Right lobe of liver (tissue), 6 donors: Measurements from ENCODE around the gene MAP3K20. TPM values are rescaled to one million over a fixed set of nuclear protein-coding genes. Genes with fewer than 3 reads are reported as not detected.

Source experiments
- ATAC-seq, 4 donors: fragments of 200-7000 bp; cut with Tn5 transposase; one replicate each; pipeline ENCODE4 v1.9.1; 2020; ENCODE audit warnings: mild to moderate bottlenecking in 4 of 4, moderate library complexity in 4 of 4
- DNase-seq, 3 donors: peaks; one replicate each; pipeline ENCODE4 v3.0.0-alpha.2; 2020
- H3K27ac ChIP-seq, 3 donors: fragments of 200-600 bp; one replicate each; pipeline ENCODE4 v1.8.0; 2022
- H3K27me3 ChIP-seq, 2 donors: fragments of 200-600 bp; one replicate each; pipeline ENCODE4 v1.8.0; 2022
- H3K36me3 ChIP-seq, 4 donors: fragments of 200-600 bp; sonication (generic) in 1 of 4; one replicate each; pipeline versions ENCODE4 v1.5.1 to v1.8.0; 2017 to 2022; ENCODE audit warnings: control low read depth in 1 of 4
- H3K4me1 ChIP-seq, 4 donors: fragments of 200-600 bp; sonication (generic) in 1 of 4; one replicate each; pipeline versions ENCODE4 v1.5.1 to v1.8.0; 2017 to 2022; ENCODE audit warnings: control low read depth in 1 of 4
- H3K4me3 ChIP-seq, 3 donors: fragments of 200-600 bp; one replicate each; pipeline ENCODE4 v1.8.0; 2022
- H3K9me3 ChIP-seq, 4 donors: fragments of 200-600 bp; sonication (generic) in 1 of 4; one replicate each; pipeline versions ENCODE4 v1.5.1 to v1.8.0; 2017 to 2022; ENCODE audit warnings: control low read depth in 1 of 4
- POLR2A ChIP-seq: fragments of 450-650 bp; IDR thresholded peaks from one replicate; pipeline ENCODE4 v1.6.1; 2017; ENCODE audit warnings: antibody characterized with exemption, mild to moderate bottlenecking
- WGBS: methylation state at CpG from one replicate; pipeline ENCODE4 v1.1.6; 2018; ENCODE audit warnings: low coverage, low lambda C conversion rate; ENCODE audit not compliant: insufficient coverage; ENCODE audit errors: missing lambda C conversion rate; 5-methylcytosine and 5-hydroxymethylcytosine counted together
- intact Hi-C, 2 donors: fragments of 100-400 bp; cut with DNase I; formaldehyde crosslinking; loops; one replicate each; pipeline versions ENCODE4 v1.11.2 to v1.14.1; 2022
- total RNA-seq, 6 experiments: library from RNA; depleted of rRNA in 2 of 6; stranded (reverse); fragments of >200 nt in 2 of 6; fragmentation: NEBNext Ultra II Directional in 3 of 6; extraction: Animal tissue kit (Norgen Biotek cat#: 25700) in 3 of 6; gene quantifications; one replicate each; pipeline versions ENCODE4 v1.1.0 to v1.2.4, GENCODE V29; 2016 to 2023
- TF ChIP-seq, protein P1 (sequence below), 4 donors: fragments of 200-600 bp in 3 of 4; fragments of 450-650 bp in 1 of 4; IDR thresholded peaks; one replicate each; pipeline versions ENCODE4 v1.5.1 to v1.8.0; 2016 to 2022; ENCODE audit warnings: antibody characterized with exemption in 4 of 4, mild to moderate bottlenecking in 2 of 4
- donor health status: DM: no; HTN: yes; CAD: no.
- donor health status: DM: no; HTN: no; CAD: no.
- donor health status: DM: no; HTN: no; CAD: no.
- donor health status: DM: no; HTN: yes; CAD: no.
- donor health status: DM: no; HTN: yes; CAD: no.

MAP3K20 gene
- total RNA-seq, 6 experiments from 2014 or later: 16.0 to 36.8 (median 22.0) TPM

DNA sequence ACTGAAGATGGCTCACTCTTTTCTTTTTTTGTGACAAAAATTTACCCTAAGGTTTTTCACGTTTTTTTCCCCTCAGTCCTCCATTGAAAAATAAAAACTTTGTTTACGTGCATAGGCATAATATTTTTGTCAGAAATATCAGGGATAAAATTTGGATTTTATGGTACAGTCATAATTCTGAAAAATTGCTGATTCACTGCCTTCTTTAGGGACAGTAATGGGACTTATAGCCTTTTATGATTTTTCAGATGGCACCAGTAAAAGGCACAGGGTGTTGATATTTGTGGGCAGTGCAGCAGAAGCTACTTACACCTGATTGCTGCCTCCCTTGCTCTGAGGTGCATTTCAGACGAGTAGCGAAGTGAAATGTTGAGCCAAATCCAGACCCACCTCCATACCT is 139.7 kb downstream of the MAP3K20 start:
- ATAC-seq (no peak), DNase-seq (no peak)
- Histone ChIP-seq H3K27me3 (no peaks in the 10 kb centered on the region), H3K9me3 (no peaks in the 10 kb centered on the region), H3K4me1 (peaks cover 0 to 7% (median 0%) of the 10 kb centered on the region in 4 donors), H3K27ac (peak overlapping the region in 1 of 3 donors; percentile 38), H3K4me3 (no peak overlapping the region), H3K36me3 (peaks cover 0 to 3% (median 0%) of the 10 kb centered on the region in 4 donors)
- intact Hi-C loops: no loop called here
- TF ChIP-seq, protein P1, sequence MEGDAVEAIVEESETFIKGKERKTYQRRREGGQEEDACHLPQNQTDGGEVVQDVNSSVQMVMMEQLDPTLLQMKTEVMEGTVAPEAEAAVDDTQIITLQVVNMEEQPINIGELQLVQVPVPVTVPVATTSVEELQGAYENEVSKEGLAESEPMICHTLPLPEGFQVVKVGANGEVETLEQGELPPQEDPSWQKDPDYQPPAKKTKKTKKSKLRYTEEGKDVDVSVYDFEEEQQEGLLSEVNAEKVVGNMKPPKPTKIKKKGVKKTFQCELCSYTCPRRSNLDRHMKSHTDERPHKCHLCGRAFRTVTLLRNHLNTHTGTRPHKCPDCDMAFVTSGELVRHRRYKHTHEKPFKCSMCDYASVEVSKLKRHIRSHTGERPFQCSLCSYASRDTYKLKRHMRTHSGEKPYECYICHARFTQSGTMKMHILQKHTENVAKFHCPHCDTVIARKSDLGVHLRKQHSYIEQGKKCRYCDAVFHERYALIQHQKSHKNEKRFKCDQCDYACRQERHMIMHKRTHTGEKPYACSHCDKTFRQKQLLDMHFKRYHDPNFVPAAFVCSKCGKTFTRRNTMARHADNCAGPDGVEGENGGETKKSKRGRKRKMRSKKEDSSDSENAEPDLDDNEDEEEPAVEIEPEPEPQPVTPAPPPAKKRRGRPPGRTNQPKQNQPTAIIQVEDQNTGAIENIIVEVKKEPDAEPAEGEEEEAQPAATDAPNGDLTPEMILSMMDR (IDR thresholded peaks at IDR 0.05): no peak
- no peak for TF ChIP-seq POLR2A
- 98% methylated on average over 4 of the region's 4 CpGs for WGBS

DNA sequence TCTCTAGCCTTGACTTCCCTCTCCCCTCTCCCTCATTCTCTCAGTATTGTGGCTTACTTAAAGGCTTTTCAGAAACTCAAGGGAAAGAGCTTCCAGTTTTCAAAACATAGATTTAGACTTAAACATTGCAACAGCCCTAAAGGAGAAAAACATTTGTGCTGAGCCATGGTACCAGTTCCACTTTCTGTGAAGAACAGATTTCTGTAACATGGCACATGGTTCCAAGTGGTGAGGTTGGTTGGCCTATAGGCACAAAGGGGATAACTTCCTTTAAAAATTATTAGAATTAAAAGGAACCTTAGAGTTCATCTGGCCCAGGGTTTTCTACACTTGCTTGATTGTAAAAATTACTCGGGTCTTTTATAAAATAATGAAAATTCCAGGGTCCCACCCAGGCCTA is 140.4 kb downstream of the MAP3K20 start:
- Histone ChIP-seq H3K27ac (no peak overlapping the region), H3K4me3 (no peak overlapping the region), H3K36me3 (peaks cover 0 to 3% (median 0%) of the 10 kb centered on the region in 4 donors), H3K27me3 (no peaks in the 10 kb centered on the region), H3K9me3 (no peaks in the 10 kb centered on the region), H3K4me1 (no peaks in the 10 kb centered on the region)
- intact Hi-C loops: no loop called here
- DNase-seq: no peak
- TF ChIP-seq, protein P1 (IDR thresholded peaks at IDR 0.05): no peak
- no peak for ATAC-seq
- 94% methylated on average over 1 of the region's 1 CpG for WGBS

DNA sequence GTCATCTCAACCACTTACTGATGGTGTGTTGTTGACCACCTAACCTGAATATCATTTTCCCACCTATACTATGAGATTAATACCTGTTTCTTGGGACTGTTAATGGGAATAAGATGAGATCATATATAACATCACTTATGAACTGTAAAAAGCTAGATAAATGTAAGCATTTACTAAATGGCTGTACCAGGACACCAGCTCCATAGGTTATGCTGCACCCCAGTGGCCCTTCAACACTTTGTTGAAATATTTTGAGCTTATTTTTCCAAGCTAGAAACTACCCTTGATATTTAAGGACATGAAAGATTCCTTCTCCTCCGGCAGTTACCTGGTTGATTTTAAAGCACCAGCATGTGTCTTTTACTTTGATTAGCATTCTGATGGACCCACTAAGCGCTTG is 141.0 kb downstream of the MAP3K20 start:
- Histone ChIP-seq H3K36me3 (peaks cover 0 to 3% (median 0%) of the 10 kb centered on the region in 4 donors), H3K9me3 (no peaks in the 10 kb centered on the region), H3K27me3 (no peaks in the 10 kb centered on the region), H3K4me3 (no peak overlapping the region), H3K27ac (no peak overlapping the region), H3K4me1 (no peaks in the 10 kb centered on the region)
- TF ChIP-seq, protein P1 (IDR thresholded peaks at IDR 0.05): no peak
- no peak for TF ChIP-seq POLR2A
- 60% methylated on average over 2 of the region's 2 CpGs for WGBS
- intact Hi-C loops: no loop called here
- ATAC-seq (no peak), DNase-seq (no peak)

DNA sequence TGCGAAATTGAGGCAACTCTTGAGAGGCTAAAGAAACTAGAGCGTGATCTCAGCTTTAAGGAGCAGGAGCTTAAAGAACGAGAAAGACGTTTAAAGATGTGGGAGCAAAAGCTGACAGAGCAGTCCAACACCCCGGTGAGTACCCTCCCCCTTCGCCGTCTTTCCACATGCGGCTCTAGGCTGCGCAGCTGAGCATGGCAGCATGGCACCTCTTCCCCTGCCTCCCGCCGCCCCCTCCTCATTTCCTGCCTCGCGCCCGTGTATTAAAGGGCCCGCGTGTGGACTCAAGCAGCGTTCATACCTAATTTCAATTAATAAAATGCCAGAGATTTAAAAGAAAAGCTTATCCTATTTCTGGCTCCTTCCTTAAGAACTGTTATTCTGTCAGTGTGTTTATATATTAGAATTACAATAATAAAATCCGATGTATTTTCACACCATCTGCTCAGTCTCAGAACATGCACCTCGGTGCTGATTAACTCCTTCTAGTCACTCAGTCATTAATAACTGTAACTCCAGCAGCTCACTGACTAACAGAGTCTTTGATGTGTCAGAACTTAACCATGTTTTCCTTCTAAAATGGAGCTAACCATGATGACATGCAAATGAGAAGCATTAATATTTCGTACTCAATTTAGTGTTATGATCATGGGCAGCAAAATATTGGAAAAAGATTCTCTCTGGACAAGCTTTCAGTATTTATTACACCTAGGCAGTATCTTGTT is 141.6 kb downstream of the MAP3K20 start:
- no peak for ATAC-seq
- intact Hi-C loops: no loop called here

More for the DNA sequence above, 141.6 kb downstream of the MAP3K20 start:
- no peaks in the 10 kb centered on the region for H3K4me1 ChIP-seq
- no peak overlapping the region for H3K27ac ChIP-seq
- no peaks in the 10 kb centered on the region for H3K27me3 ChIP-seq
- DNase-seq: no peak
- H3K9me3 ChIP-seq: no peaks in the 10 kb centered on the region
- TF ChIP-seq, protein P1 (IDR thresholded peaks at IDR 0.05): no peak
- TF ChIP-seq POLR2A: no peak
- no peak overlapping the region for H3K4me3 ChIP-seq
- 83% methylated on average over 15 of the region's 20 CpGs for WGBS
- H3K36me3 ChIP-seq: peaks cover 0 to 3% (median 0%) of the 10 kb centered on the region in 4 donors
